SU-DHL-6 (cell line): ENCODE data around the gene GBF1.

ENCODE experiments used
- H2AFZ ChIP-seq: fragments of 200-600 bp; sonication (generic); 2 replicates; pipeline ENCODE4 v1.6.1; 2014; ENCODE audit warnings: low read depth, mild to moderate bottlenecking, moderate library complexity, mixed read lengths, antibody characterized with exemption, low read length; ENCODE audit not compliant: severe bottlenecking
- H3F3A ChIP-seq: fragments of 200-600 bp; shearing (Covaris generic); 2 replicates; pipeline ENCODE4 v1.6.0; 2016; ENCODE audit warnings: antibody characterized with exemption, mild to moderate bottlenecking; ENCODE audit not compliant: insufficient read depth
- H3K27ac ChIP-seq: fragments of 200-600 bp; sonication (generic); 2 replicates; pipeline ENCODE4 v1.5.1; 2016; ENCODE audit warnings: low read depth, mild to moderate bottlenecking, low read length, moderate library complexity, mixed read lengths
- H3K27me3 ChIP-seq: fragments of 200-600 bp; sonication (generic), shearing (Covaris generic); 2 replicates; pipeline ENCODE4 v1.6.0; 2014; ENCODE audit warnings: mild to moderate bottlenecking, low read length
- H3K36me3 ChIP-seq: fragments of 200-600 bp; sonication (generic); 2 replicates; pipeline ENCODE4 v1.6.1; 2014; ENCODE audit warnings: mild to moderate bottlenecking, low read length, mixed read lengths
- H3K4me2 ChIP-seq: fragments of 300-600, 200-600 bp; shearing (Covaris generic), sonication (generic); 2 replicates; pipeline ENCODE4 v1.6.0; 2014; ENCODE audit warnings: low read length, low read depth, mild to moderate bottlenecking; ENCODE audit not compliant: poor library complexity, severe bottlenecking
- H3K4me3 ChIP-seq: fragments of 200-600 bp; sonication (generic); 2 replicates; pipeline ENCODE4 v1.5.1; 2014; ENCODE audit warnings: antibody characterized with exemption, low read length, mild to moderate bottlenecking, mixed read lengths; ENCODE audit not compliant: insufficient read depth, poor library complexity, severe bottlenecking
- H3K79me2 ChIP-seq: fragments of 200-600 bp; sonication (generic); 2 replicates; pipeline ENCODE4 v1.6.1; 2014; ENCODE audit warnings: mild to moderate bottlenecking, low read length, moderate library complexity; ENCODE audit not compliant: insufficient read depth
- H3K9ac ChIP-seq: fragments of 200-600 bp; sonication (generic); 2 replicates; pipeline ENCODE4 v1.7.0; 2014; ENCODE audit warnings: mild to moderate bottlenecking, low read length
- H3K9me2 ChIP-seq: fragments of 200-600 bp; sonication (generic); replicated peaks from 2 replicates; pipeline ENCODE4 v1.6.1; 2014; ENCODE audit warnings: low read length; ENCODE audit not compliant: insufficient read depth
- H3K9me3 ChIP-seq: fragments of 200-600 bp; sonication (generic); 2 replicates; pipeline ENCODE4 v1.6.1; 2014; ENCODE audit warnings: low read length, mixed read lengths; ENCODE audit not compliant: insufficient read depth
- H4K20me1 ChIP-seq: fragments of 200-600 bp; sonication (generic); 2 replicates; pipeline ENCODE4 v1.6.1; 2014; ENCODE audit warnings: low read depth, mild to moderate bottlenecking, antibody characterized with exemption, low read length, moderate library complexity, mixed read lengths
- EZH2phosphoT487 ChIP-seq: fragments of 200-600 bp; sonication (generic), shearing (Covaris generic); conservative IDR thresholded peaks from 2 replicates; pipeline ENCODE4 v1.6.1; 2018; ENCODE audit warnings: mild to moderate bottlenecking, antibody characterized with exemption, low read length, moderate library complexity, mixed read lengths
- TF ChIP-seq, protein P1 (sequence below): fragments of 200-600 bp; sonication (generic); IDR thresholded peaks from one replicate; pipeline ENCODE4 v1.5.1; 2017; ENCODE audit warnings: antibody characterized with exemption, mild to moderate bottlenecking, low read length, moderate library complexity; ENCODE audit not compliant: insufficient read depth, poor library complexity, severe bottlenecking

The GBF1 gene

DNA sequence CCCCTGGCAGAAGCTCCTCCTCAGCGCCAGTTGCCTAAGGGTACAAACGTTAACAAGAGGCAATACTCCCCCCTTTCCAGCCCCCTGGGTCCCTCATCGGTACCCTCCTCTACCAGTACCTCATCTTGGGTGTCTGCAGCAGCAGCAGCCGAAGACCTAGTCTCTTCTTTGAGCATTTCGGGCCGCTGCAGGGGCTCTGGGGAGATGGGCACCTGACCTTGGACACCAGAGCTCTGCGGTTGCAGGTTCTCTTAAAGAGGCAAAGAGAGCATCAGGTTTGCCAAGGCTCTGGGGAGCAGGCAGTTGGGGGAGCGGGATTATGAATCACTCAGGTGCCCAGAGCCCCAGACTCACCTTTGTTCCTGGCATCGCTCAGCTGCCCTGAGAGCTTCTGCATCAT is 178.8 kb downstream of the GBF1 start:
- Histone ChIP-seq H2AFZ (no peak overlapping the region), H3K79me2 (no peaks in the 10 kb centered on the region), H3K9me3 (no peaks in the 10 kb centered on the region), H3K36me3 (no peaks in the 10 kb centered on the region), H3K4me3 (no peak overlapping the region), H3K4me2 (no peak overlapping the region), H3K9ac (no peak overlapping the region), H3K27ac (no peak overlapping the region), H3K9me2 (no peaks in the 10 kb centered on the region), H4K20me1 (no peaks in the 10 kb centered on the region), H3F3A (no peaks in the 10 kb centered on the region), H3K27me3 (no peaks in the 10 kb centered on the region)
- TF ChIP-seq, protein P1, sequence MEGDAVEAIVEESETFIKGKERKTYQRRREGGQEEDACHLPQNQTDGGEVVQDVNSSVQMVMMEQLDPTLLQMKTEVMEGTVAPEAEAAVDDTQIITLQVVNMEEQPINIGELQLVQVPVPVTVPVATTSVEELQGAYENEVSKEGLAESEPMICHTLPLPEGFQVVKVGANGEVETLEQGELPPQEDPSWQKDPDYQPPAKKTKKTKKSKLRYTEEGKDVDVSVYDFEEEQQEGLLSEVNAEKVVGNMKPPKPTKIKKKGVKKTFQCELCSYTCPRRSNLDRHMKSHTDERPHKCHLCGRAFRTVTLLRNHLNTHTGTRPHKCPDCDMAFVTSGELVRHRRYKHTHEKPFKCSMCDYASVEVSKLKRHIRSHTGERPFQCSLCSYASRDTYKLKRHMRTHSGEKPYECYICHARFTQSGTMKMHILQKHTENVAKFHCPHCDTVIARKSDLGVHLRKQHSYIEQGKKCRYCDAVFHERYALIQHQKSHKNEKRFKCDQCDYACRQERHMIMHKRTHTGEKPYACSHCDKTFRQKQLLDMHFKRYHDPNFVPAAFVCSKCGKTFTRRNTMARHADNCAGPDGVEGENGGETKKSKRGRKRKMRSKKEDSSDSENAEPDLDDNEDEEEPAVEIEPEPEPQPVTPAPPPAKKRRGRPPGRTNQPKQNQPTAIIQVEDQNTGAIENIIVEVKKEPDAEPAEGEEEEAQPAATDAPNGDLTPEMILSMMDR = no peak
- no peak for TF ChIP-seq EZH2phosphoT487

DNA sequence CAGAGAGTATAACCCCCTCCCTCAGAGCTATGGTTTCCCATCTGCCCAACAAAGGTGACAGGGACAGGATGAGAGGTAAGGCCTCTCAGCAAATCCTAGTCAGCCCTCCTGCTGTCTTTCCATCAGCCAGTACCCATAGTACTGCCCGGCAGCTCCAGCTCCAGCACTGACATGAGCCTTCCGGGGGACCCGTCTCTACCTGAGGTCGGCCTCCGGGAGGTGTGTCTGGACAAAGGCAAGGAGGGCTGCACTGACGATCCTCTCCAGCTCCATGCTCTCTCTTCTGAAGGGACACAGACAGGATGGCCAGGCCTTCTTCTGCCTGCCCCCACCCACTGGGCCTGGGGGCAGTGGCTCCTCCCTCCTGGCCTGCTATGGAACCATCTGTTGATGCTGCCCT is 179.6 kb downstream of the GBF1 start:
- Histone ChIP-seq H2AFZ (no peak overlapping the region), H4K20me1 (no peaks in the 10 kb centered on the region), H3K4me2 (no peak overlapping the region), H3F3A (no peaks in the 10 kb centered on the region), H3K27me3 (no peaks in the 10 kb centered on the region), H3K36me3 (no peaks in the 10 kb centered on the region), H3K27ac (no peak overlapping the region), H3K9me2 (no peaks in the 10 kb centered on the region), H3K4me3 (no peak overlapping the region), H3K79me2 (no peaks in the 10 kb centered on the region), H3K9ac (no peak overlapping the region), H3K9me3 (no peaks in the 10 kb centered on the region)
- TF ChIP-seq, protein P1 = no peak
- no peak for TF ChIP-seq EZH2phosphoT487

DNA sequence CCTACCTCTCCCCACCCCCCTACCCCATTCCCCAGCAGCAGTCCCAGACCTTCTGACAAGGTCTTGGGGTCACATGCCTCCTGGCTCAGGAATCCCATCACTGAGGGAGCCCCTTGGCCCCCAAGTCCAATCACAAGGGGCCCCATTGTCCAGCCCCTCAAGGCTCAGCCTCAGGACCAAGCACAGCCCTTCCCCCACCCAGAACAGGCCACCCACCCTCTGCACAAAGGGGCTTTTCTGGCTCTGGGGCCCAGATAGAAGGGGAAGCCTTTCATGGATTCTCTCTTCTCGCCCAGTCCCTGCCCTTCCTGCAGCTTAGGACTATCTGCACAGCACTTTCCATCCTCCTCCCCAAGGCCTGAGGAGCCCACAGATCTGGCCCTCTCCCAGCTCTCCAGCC is 180.1 kb downstream of the GBF1 start:
- H3K4me2 ChIP-seq = no peak overlapping the region
- H3K79me2 ChIP-seq = no peaks in the 10 kb centered on the region
- no peak for TF ChIP-seq EZH2phosphoT487
- TF ChIP-seq, protein P1 = no peak
- no peaks in the 10 kb centered on the region for H3K27me3 ChIP-seq
- H3K9me2 ChIP-seq = no peaks in the 10 kb centered on the region
- H3F3A ChIP-seq = no peaks in the 10 kb centered on the region
- H3K27ac ChIP-seq = no peak overlapping the region
- H3K9me3 ChIP-seq = no peaks in the 10 kb centered on the region
- H3K9ac ChIP-seq = no peak overlapping the region
- no peaks in the 10 kb centered on the region for H4K20me1 ChIP-seq
- no peak overlapping the region for H2AFZ ChIP-seq
- no peaks in the 10 kb centered on the region for H3K36me3 ChIP-seq
- H3K4me3 ChIP-seq = no peak overlapping the region

DNA sequence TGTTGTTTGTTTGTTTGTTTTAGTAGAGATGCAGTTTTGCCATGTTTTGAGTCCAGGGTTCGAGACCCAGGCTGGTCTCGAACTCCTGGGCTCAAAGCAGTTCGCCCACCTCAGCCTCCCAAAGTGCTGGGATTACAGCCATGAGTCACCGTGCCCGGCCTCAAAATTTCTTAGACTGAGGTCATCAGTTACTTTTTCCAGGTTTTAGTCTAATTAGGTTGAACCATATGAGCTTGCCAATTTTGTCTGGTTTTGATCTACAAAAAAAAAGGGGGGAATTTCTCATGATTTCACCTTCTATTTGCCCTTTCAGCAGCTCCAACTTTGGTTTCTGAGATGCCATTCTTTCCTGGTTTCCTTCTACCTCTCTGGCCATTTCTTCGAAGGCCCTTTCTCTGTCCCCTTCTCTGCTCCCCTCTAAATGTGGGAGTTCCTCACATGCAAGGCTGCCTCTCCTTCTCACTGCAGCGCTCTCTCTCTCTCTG is 181.5 kb downstream of the GBF1 start:
- Histone ChIP-seq H3F3A (0 out of 2 replicates have a peak, but pooled peaks cover 5% of the 10 kb centered on the region), H3K4me2 (no peak overlapping the region), H3K79me2 (0 out of 2 replicates have a peak, but pooled peaks cover 4% of the 10 kb centered on the region), H3K27me3 (no peaks in the 10 kb centered on the region), H3K36me3 (no peaks in the 10 kb centered on the region), H4K20me1 (no peaks in the 10 kb centered on the region), H3K9me3 (no peaks in the 10 kb centered on the region), H3K4me3 (no peak overlapping the region), H3K27ac (no peak overlapping the region), H2AFZ (no peak overlapping the region), H3K9me2 (no peaks in the 10 kb centered on the region), H3K9ac (no peak overlapping the region)
- no peak for TF ChIP-seq EZH2phosphoT487
